Activated T-helper 1 cell treated with anti-CD3 and anti-CD28 coated beads, Interleukin-12 subunit alpha, Interleukin-12 subunit beta, Interleukin-2, Interleukin-4 antibody, amounts not matched to agents 30 ng/mL and 10 ng/mL and 1 ng/mL, durations not matched to agents 14 hours and 24 hours and 36 hours (primary cell): ENCODE data around the gene MPP7. TPM values are rescaled to one million over a fixed set of nuclear protein-coding genes. Genes with fewer than 3 reads are reported as not detected.

Source experiments
- total RNA-seq: library from RNA; stranded (reverse); gene quantifications from 2 replicates; pipeline ENCODE4 v1.2.3, GENCODE V29; 2022

MPP7 gene
- total RNA-seq, 1 donor from 2014 or later = 0.29 TPM

Other genes starting within 250 kb of the MPP7 start
- 130 and 135 TPM in 2 replicates for gene WAC, start 230.1 kb upstream of the MPP7 start, total RNA-seq